Activated T-helper 9 cell treated with anti-CD3 and anti-CD28 coated beads, Interleukin-2, amount 50 U/mL, for 16 hours (primary cell): ENCODE data around the gene ASCL2.

Experiments
- DNase-seq: peaks from one replicate; pipeline ENCODE4 v3.0.0-alpha.2; 2020; ENCODE audit warnings: low read depth

The ASCL2 gene

GRCh38 chr11:2233693-2234455, 36.5 kb downstream of the ASCL2 start:
- no peak for DNase-seq

GRCh38 chr11:2229713-2230297, 40.6 kb downstream of the ASCL2 start:
- DNase-seq: no peak

GRCh38 chr11:2224254-2224653, 46.1 kb downstream of the ASCL2 start:
- DNase-seq: no peak

- DNase-seq: no peak
These were observed 47.1 kb downstream of the ASCL2 start for GRCh38 chr11:2223153-2223794.

GRCh38 chr11:2222451-2222850, 47.9 kb downstream of the ASCL2 start:
- DNase-seq: no peak

GRCh38 chr11:2221591-2221990, 48.8 kb downstream of the ASCL2 start:
- DNase-seq: no peak

- no peak for DNase-seq
These were observed 49.4 kb downstream of the ASCL2 start for GRCh38 chr11:2221024-2221423.

GRCh38 chr11:2220173-2220771, 50.1 kb downstream of the ASCL2 start:
- DNase-seq: no peak

- no peak for DNase-seq
These were observed 50.9 kb downstream of the ASCL2 start for GRCh38 chr11:2219318-2220017.
